SK-N-SH treated with all-trans-retinoic acid at 6 μM for 48 hours (cell line): ENCODE results near the gene RASGRP3.

ENCODE experiments used
- CSDC2 ChIP-seq: fragments of 250-450 bp; sonication (Bioruptor Pico); IDR thresholded peaks from 2 replicates; pipeline ENCODE4 v1.5.0; 2020; ENCODE audit warnings: mild to moderate bottlenecking, moderate library complexity
- PPARA ChIP-seq: fragments of 250-450 bp; sonication (Bioruptor Pico); IDR thresholded peaks from 2 replicates; pipeline ENCODE4 v1.5.0; 2020; ENCODE audit warnings: mild to moderate bottlenecking, borderline replicate concordance
- RARB ChIP-seq: fragments of 250-450 bp; sonication (Bioruptor Pico); IDR thresholded peaks from 2 replicates; pipeline ENCODE4 v1.8.0; 2021; ENCODE audit warnings: mild to moderate bottlenecking, moderate library complexity
- SNAI2 ChIP-seq: fragments of 250-450 bp; sonication (Bioruptor Pico); IDR thresholded peaks from 2 replicates; pipeline ENCODE4 v1.5.0; 2020; ENCODE audit warnings: mild to moderate bottlenecking, moderate library complexity
- ZC3H10 ChIP-seq: fragments of 250-450 bp; sonication (Bioruptor Pico); IDR thresholded peaks from 2 replicates; pipeline ENCODE4 v1.5.1; 2021; ENCODE audit warnings: mild to moderate bottlenecking, moderate library complexity
- ZFP3 ChIP-seq: fragments of 250-450 bp; sonication (Bioruptor Pico); IDR thresholded peaks from 2 replicates; pipeline ENCODE4 v1.5.0; 2020; ENCODE audit warnings: mild to moderate bottlenecking, moderate library complexity
- ZFP30 ChIP-seq: fragments of 450-650 bp; formaldehyde crosslinking; IDR thresholded peaks from 2 replicates; pipeline ENCODE4 v1.5.0; 2022; ENCODE audit warnings: mild to moderate bottlenecking, moderate library complexity
- ZNF565 ChIP-seq: fragments of 450-650 bp; formaldehyde crosslinking; conservative IDR thresholded peaks from 2 replicates; pipeline ENCODE4 v1.5.0; 2020; ENCODE audit warnings: low read depth, mild to moderate bottlenecking, moderate library complexity
- TF ChIP-seq, protein P1 (sequence below): fragments of 250-450 bp; sonication (Bioruptor Pico); IDR thresholded peaks from 2 replicates; pipeline ENCODE4 v1.5.0; 2020; ENCODE audit warnings: mild to moderate bottlenecking, moderate library complexity
- TF ChIP-seq, protein P2 (sequence below): fragments of 250-450 bp; sonication (Bioruptor Pico); IDR thresholded peaks from 2 replicates; pipeline ENCODE4 v1.5.1; 2020; ENCODE audit warnings: low read depth, mild to moderate bottlenecking, moderate library complexity

DNA sequence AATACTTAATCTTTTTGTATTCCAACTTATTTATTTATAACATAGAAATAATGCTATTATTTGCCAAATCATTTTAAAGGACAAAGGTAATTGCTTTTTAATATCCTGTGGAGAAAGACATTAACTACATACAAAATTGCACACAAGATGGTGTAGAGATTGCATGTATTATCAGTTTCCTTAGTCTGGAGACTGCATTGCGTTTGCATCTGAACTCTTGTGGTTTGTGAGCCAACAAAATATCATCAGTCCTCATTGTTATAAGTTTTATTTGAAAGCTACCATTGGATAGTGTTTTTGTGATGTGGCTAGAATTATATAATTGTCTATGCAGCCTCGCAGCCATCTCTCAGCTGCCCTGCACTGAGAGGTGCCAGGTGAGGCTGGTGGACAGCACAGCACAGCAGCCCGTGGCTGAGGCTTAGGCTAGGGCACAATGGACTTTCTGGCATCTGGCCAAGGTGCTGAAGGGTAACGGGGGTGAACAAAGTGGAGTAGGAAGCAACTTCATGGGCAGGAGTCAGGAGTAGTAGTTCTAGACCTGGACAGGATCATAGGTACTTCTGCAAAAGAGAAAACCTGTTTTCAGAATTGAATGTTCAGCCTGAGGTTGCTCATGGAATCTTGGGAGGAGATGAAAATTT, 15.1 kb downstream of the RASGRP3 start:
- TF ChIP-seq PPARA (CRISPR knock-in tag): no peak
- TF ChIP-seq, protein P1, sequence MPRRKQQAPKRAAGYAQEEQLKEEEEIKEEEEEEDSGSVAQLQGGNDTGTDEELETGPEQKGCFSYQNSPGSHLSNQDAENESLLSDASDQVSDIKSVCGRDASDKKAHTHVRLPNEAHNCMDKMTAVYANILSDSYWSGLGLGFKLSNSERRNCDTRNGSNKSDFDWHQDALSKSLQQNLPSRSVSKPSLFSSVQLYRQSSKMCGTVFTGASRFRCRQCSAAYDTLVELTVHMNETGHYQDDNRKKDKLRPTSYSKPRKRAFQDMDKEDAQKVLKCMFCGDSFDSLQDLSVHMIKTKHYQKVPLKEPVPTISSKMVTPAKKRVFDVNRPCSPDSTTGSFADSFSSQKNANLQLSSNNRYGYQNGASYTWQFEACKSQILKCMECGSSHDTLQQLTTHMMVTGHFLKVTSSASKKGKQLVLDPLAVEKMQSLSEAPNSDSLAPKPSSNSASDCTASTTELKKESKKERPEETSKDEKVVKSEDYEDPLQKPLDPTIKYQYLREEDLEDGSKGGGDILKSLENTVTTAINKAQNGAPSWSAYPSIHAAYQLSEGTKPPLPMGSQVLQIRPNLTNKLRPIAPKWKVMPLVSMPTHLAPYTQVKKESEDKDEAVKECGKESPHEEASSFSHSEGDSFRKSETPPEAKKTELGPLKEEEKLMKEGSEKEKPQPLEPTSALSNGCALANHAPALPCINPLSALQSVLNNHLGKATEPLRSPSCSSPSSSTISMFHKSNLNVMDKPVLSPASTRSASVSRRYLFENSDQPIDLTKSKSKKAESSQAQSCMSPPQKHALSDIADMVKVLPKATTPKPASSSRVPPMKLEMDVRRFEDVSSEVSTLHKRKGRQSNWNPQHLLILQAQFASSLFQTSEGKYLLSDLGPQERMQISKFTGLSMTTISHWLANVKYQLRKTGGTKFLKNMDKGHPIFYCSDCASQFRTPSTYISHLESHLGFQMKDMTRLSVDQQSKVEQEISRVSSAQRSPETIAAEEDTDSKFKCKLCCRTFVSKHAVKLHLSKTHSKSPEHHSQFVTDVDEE (CRISPR knock-in tag): no peak
- no peak for TF ChIP-seq RARB (CRISPR knock-in tag)
- no peak for TF ChIP-seq ZC3H10 (CRISPR knock-in tag)
- TF ChIP-seq, protein P2, sequence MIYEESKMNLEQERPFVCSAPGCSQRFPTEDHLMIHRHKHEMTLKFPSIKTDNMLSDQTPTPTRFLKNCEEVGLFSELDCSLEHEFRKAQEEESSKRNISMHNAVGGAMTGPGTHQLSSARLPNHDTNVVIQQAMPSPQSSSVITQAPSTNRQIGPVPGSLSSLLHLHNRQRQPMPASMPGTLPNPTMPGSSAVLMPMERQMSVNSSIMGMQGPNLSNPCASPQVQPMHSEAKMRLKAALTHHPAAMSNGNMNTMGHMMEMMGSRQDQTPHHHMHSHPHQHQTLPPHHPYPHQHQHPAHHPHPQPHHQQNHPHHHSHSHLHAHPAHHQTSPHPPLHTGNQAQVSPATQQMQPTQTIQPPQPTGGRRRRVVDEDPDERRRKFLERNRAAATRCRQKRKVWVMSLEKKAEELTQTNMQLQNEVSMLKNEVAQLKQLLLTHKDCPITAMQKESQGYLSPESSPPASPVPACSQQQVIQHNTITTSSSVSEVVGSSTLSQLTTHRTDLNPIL (CRISPR knock-in tag): no peak
- TF ChIP-seq ZFP30 (CRISPR knock-in tag): no peak
- TF ChIP-seq CSDC2 (CRISPR knock-in tag): no peak
- TF ChIP-seq ZFP3: no peak
- TF ChIP-seq SNAI2: no peak
- no peak for TF ChIP-seq ZNF565 (CRISPR knock-in tag)
